Transverse colon (tissue), 3 donors: ENCODE measurements around the gene PKN1.

ENCODE experiments used
- CTCF ChIP-seq, 5 experiments: fragments of 200-600 bp in 3 of 5; fragments of 450-650 bp in 2 of 5; sonication (generic) in 3 of 5; IDR thresholded peaks; 1 replicate in 2 of 5; 2 replicates in 3 of 5; pipeline ENCODE4 v1.5.1; 2016 to 2017; ENCODE audit warnings: antibody characterized with exemption in 5 of 5, inconsistent platforms in 3 of 5, mild to moderate bottlenecking in 2 of 5, moderate library complexity in 1 of 5
- POLR2A ChIP-seq: fragments of 450-650 bp; IDR thresholded peaks from one replicate; pipeline ENCODE4 v1.6.1; 2016; ENCODE audit warnings: antibody characterized with exemption, mild to moderate bottlenecking, moderate library complexity

GRCh38 chr19:14383661-14384555 is 49.2 kb upstream of the PKN1 start:
- TF ChIP-seq CTCF (IDR thresholded peaks at IDR 0.05), result no peak
- no peak for TF ChIP-seq POLR2A
